ENCODE measurements around the gene MLNR.

Gene MLNR

DNA sequence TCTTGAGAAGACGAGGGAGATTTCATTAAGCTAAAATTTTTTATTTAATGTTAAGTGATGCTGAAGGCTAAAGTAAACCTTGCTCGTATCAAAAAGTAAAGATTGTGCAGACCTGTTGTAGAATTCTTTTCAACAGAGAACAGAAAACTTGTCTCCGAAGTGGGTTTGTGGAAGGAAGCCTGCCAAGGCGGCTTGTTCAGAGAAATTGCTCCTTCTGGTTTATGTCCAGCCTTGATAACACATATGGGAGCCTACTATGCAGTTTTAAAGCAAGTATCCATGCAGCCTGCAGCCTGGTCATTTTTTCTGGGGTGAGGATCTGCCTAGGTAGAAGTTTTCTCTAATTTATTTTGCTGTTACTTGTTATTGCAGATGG lies 1.4 kb downstream of the MLNR start:
- Histone ChIP-seq H3F3A (ENCODE audit: insufficient read depth) (no peaks in the 10 kb centered on the region), H3K27me3 (ENCODE audit: low read length) (0 out of 2 replicates have a peak, but pooled peaks cover 2% of the 10 kb centered on the region), H3K4me3 (ENCODE audit: insufficient read depth, low read length, poor library complexity, severe bottlenecking) (no peak overlapping the region), H2AFZ (ENCODE audit: low read depth, low read length, severe bottlenecking) (no peak overlapping the region), H3K9me2 (replicated peaks; ENCODE audit: insufficient read depth, low read length) (no peaks in the 10 kb centered on the region), H3K27ac (ENCODE audit: low read depth, low read length) (no peak overlapping the region), H4K20me1 (ENCODE audit: low read depth, low read length) (no peaks in the 10 kb centered on the region), H3K36me3 (ENCODE audit: low read length) (no peaks in the 10 kb centered on the region), H3K9me3 (ENCODE audit: insufficient read depth, low read length) (no peaks in the 10 kb centered on the region), H3K9ac (ENCODE audit: low read length) (no peak overlapping the region), H3K79me2 (ENCODE audit: insufficient read depth, low read length) (no peaks in the 10 kb centered on the region), H3K4me2 (ENCODE audit: low read depth, low read length, poor library complexity, severe bottlenecking) (no peak overlapping the region)
- TF ChIP-seq EZH2phosphoT487 (conservative IDR thresholded peaks at IDR 0.05; ENCODE audit: low read length) (no peak), CTCF (IDR thresholded peaks at IDR 0.05; ENCODE audit: insufficient read depth, low read length, poor library complexity, severe bottlenecking) (no peak)

DNA sequence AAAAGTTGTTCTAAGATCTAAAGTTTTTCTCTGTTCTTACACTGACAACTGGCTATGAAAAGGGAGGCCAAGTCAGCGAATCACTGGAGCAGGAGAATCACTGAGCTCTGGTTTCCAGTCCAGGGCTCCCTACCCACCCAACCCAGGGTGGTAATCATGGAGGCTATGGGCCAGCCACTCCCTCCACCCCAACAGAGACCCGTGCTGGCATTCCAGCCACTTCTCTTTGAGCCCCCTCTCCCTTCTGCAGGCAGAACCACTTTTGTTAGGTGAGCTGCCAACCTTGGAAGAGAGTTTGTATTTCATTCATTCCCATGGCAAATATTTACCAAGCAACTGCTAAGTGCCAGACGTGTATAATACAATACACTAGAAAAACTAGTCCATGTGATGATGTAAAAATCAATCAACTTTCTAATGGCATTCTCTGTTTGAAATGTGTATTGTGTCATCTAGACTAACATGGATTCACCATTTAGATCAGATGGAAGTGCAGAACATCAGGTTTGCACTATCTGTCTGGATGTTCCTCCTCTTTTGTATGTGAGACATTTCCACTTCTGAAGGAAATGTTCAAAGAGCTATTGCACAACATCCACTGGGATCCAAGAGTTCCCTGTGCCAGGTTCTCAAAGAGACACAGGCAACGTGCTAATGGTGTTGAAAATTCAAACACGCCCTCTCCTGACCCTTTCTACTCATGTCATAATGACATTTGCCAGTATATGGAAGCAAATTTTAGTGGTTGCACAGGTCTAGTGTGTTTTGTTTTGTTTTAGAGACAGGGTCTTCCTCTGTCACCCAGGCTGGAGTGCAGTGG lies 5.3 kb downstream of the MLNR start:
- Histone ChIP-seq H3K9me2 (replicated peaks; ENCODE audit: insufficient read depth, low read length) (no peaks in the 10 kb centered on the region), H4K20me1 (ENCODE audit: low read depth, low read length) (no peaks in the 10 kb centered on the region), H3K4me3 (ENCODE audit: insufficient read depth, low read length, poor library complexity, severe bottlenecking) (no peak overlapping the region), H3K9ac (ENCODE audit: low read length) (no peak overlapping the region), H3K27ac (ENCODE audit: low read depth, low read length) (no peak overlapping the region), H3K9me3 (ENCODE audit: insufficient read depth, low read length) (no peaks in the 10 kb centered on the region), H3K4me2 (ENCODE audit: low read depth, low read length, poor library complexity, severe bottlenecking) (no peak overlapping the region), H3K36me3 (ENCODE audit: low read length) (no peaks in the 10 kb centered on the region), H3K79me2 (ENCODE audit: insufficient read depth, low read length) (no peaks in the 10 kb centered on the region), H2AFZ (ENCODE audit: low read depth, low read length, severe bottlenecking) (no peak overlapping the region), H3F3A (ENCODE audit: insufficient read depth) (no peaks in the 10 kb centered on the region), H3K27me3 (ENCODE audit: low read length) (0 out of 2 replicates have a peak, but pooled peaks cover 2% of the 10 kb centered on the region)
- TF ChIP-seq CTCF (IDR thresholded peaks at IDR 0.05; ENCODE audit: insufficient read depth, low read length, poor library complexity, severe bottlenecking) (no peak), EZH2phosphoT487 (conservative IDR thresholded peaks at IDR 0.05; ENCODE audit: low read length) (no peak)

GRCh38 chr13:49226613-49227012 lies 6.5 kb downstream of the MLNR start:
- H3K4me3 ChIP-seq (ENCODE audit: insufficient read depth, low read length, poor library complexity, severe bottlenecking) = no peak overlapping the region
- no peaks in the 10 kb centered on the region for H3K79me2 ChIP-seq (ENCODE audit: insufficient read depth, low read length)
- H2AFZ ChIP-seq (ENCODE audit: low read depth, low read length, severe bottlenecking) = no peak overlapping the region
- no peak overlapping the region for H3K4me2 ChIP-seq (ENCODE audit: low read depth, low read length, poor library complexity, severe bottlenecking)
- H3K36me3 ChIP-seq (ENCODE audit: low read length) = no peaks in the 10 kb centered on the region
- TF ChIP-seq CTCF (IDR thresholded peaks at IDR 0.05; ENCODE audit: insufficient read depth, low read length, poor library complexity, severe bottlenecking) (no peak), EZH2phosphoT487 (conservative IDR thresholded peaks at IDR 0.05; ENCODE audit: low read length) (no peak)
- H3K9me3 ChIP-seq (ENCODE audit: insufficient read depth, low read length) = no peaks in the 10 kb centered on the region
- no peaks in the 10 kb centered on the region for H4K20me1 ChIP-seq (ENCODE audit: low read depth, low read length)
- H3K9ac ChIP-seq (ENCODE audit: low read length) = no peak overlapping the region
- H3K27ac ChIP-seq (ENCODE audit: low read depth, low read length) = no peak overlapping the region
- no peaks in the 10 kb centered on the region for H3F3A ChIP-seq (ENCODE audit: insufficient read depth)
- 0 out of 2 replicates have a peak, but pooled peaks cover 2% of the 10 kb centered on the region for H3K27me3 ChIP-seq (ENCODE audit: low read length)
- H3K9me2 ChIP-seq (replicated peaks; ENCODE audit: insufficient read depth, low read length) = no peaks in the 10 kb centered on the region

Data from SU-DHL-6 (cell line).